Embryonic facial prominence (tissue), 1 donor: ENCODE data around the gene HP1BP3.
"Not testable (repeated sequence)": the region's sequence is repeated elsewhere in the genome, so short reads cannot be mapped to it uniquely, and the experiment has no call there.

ENCODE experiments used
- DNase-seq: peaks from one replicate; pipeline ENCODE4 v3.0.0-alpha.2; 2016; ENCODE audit errors: extremely low spot score

HP1BP3 gene, protein sequence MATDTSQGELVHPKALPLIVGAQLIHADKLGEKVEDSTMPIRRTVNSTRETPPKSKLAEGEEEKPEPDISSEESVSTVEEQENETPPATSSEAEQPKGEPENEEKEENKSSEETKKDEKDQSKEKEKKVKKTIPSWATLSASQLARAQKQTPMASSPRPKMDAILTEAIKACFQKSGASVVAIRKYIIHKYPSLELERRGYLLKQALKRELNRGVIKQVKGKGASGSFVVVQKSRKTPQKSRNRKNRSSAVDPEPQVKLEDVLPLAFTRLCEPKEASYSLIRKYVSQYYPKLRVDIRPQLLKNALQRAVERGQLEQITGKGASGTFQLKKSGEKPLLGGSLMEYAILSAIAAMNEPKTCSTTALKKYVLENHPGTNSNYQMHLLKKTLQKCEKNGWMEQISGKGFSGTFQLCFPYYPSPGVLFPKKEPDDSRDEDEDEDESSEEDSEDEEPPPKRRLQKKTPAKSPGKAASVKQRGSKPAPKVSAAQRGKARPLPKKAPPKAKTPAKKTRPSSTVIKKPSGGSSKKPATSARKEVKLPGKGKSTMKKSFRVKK

DNA sequence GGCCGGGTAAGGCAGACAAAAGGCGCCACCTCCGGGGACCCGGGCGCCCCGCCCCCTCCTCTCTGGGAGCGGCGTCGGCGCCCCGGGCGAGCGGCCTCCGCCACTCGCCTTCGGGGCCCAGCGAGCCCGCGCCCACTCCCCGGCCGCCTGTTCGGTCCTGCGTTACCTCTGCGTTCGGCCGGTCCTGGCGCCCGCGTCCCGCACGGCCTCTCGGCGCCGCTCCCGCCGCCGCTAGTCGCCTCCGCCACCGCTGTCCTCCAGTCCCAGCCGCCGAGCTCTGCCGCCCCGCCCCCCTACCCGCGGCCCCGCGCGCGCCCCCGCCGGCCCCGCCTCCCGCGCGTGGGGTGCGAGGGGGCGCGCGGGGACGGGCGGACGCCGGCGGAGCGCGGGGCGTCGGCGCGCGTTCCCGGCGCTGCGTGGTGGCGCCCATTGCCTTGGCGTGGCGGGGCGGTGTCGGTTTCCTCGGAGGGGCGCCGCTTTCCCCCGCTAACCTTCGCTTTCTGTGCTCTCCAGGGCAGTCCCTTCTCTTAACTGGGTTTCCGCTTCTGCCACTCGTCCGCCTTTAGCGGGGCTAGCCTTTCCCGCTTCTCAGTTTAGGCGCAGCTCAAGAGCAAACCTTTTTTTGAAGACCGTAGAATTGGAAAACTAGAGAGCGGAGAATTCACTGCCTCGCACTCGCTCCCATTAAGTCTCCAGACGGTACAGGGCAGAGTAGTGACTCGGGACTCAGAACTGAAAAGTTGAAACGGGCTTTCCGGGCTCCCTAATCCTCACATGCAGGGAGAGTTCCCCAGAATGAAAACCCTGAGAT, at the start of gene HP1BP3:
Gene HP1BP3, minus strand, starts transcription at position 279 of the 811 bp plus-strand sequence. CDS start 6,867 bp downstream, outside the sequence.
- peak; percentile 45 for DNase-seq

DNA sequence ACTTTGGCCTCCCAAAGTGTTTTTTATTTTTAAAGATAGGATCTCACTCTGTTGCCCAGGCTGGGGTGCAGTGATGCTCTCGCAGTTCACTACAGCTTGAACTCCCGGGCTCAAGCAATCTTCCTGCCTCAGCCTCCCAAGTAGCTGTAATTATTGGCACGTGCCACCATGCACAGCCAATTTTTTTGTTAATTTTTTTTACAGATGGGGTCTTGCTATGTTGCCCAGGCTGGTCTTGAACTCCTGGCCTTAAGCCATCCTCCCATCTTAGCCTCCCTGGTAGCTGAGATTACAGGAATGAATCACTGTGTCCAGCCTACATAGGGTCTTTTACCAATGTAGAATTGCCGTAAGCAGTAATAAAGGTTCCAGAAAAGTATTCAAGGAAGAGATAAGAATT, 49.1 kb upstream of the HP1BP3 start:
- no peak for DNase-seq

DNA sequence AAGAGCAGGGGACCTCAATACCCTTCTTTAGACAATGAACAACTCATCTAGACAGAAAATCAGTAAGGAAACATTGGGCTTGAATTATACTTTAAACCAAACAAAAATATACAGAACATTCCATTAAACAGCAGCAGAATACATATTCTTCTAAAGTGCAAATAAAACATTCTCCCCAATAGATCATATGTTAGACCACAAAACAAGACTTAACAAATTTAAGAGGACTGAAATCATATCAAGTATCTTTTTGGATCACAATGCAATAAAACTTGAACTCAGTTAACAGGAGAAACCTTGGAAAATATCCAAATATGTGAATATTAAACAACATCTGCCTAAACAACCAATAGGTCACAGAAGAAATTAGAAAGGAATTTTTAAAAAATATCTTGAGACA, 47.7 kb upstream of the HP1BP3 start:
- DNase-seq, result no peak

DNA sequence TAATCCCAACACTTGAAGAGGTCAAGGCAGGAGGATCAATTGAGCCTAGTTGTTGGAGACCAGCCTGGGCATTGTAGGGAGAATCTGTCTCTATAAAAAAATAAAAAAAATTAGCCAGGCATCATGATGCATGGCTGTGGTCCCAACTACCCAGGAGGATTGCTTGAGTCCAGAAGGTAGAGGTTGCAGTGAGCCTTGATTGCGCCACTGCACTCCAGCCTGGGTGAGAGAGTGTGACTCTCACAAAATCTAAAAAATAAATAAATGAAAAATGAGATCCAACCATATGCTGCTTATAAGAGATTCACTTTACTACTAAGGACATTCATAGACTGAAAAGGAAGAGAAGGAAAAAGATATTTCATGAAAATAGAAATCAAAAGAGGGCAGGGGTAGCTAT, 47.1 kb upstream of the HP1BP3 start:
- DNase-seq, result no peak

DNA sequence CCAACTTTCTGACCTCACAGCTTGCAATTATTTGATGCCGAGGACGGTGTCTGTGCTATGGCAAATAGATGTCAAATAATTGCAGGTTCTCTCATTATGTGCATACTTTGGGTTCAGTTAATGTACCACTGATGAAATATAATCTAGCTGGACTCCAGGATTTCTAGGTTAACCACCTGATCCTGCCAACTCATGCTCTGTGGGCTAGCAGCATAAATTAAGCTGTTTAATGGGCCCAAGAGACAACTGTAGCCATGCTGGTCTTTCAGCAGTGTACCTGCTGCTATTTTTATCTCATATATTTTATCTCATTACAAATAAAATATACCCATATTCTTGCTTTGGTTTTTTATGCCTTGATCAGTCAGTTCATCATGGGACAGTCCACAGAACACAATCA, 43.3 kb upstream of the HP1BP3 start:
- no peak for DNase-seq

DNA sequence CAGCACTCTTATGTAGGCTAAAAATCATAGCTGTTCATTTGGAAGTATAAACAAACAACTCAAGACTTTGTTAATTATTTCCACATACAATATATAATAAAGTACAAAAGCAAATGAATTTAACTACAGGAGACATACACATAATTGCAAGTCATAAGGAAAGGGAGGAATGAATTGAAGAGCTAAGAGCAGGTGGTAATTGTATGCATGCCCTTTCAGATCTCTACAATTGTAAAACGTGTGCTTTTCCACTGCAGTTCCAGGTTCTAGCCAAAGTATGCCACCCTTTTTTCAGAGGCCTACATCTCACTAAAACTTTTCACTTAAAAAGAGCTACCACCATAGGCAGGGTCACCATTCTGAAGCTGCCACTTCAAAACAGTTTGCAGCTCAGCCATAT, 42.8 kb upstream of the HP1BP3 start:
- DNase-seq, result no peak

DNA sequence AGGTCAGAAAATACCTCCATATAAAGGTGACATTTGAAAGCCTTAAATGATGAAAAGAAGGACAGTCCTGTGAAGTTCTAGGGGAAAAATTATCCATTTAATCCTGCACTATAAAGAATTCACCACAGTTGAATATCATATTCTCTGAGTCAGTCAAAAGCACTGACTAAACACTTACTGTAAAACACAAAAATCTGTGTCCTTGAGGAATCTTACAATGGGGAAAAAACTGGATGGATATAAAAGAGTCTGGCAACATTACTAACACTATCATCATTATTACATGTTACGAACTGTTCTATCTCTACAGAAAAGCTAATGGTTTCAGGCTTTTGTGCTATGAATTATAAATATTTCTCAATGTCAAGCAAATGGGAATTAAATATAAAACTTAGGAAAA, 42.4 kb upstream of the HP1BP3 start:
- DNase-seq, result no peak

DNA sequence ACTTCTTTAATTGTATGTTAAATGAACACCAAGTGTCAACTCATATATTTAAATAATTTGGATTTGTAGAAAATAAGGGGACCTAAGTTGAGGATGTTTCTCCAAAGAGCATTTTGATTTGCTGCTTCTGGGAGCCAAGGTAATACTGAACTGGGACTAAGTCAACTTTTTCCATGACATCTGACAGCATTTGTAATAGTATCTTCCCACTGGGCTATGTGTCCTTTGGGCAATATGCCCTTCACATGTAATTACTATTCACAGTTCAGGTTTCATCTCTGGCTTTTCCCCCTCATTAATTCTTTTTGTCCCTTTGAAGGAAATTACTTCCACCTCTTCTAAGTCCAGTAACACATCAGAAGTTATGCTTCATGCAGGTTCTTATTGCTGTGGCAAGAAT, 36.7 kb upstream of the HP1BP3 start:
- DNase-seq, result no peak

DNA sequence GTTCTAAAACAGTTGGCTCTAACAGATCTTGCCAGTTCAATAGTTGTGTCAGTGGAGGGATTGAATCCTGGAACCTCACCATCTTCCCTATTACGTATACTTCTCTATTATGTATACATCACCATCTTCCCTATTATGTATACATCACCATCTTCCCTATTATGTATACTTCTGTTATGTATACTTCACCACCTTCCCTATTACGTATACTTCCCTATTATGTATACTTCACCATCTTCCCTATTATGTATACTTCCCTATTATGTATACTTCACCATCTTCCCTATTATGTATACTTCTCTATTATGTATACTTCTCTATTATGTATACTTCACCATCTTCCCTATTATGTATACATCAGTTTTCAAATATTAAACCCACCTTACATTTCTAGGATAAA, 34.4 kb upstream of the HP1BP3 start:
- no peak for DNase-seq

DNA sequence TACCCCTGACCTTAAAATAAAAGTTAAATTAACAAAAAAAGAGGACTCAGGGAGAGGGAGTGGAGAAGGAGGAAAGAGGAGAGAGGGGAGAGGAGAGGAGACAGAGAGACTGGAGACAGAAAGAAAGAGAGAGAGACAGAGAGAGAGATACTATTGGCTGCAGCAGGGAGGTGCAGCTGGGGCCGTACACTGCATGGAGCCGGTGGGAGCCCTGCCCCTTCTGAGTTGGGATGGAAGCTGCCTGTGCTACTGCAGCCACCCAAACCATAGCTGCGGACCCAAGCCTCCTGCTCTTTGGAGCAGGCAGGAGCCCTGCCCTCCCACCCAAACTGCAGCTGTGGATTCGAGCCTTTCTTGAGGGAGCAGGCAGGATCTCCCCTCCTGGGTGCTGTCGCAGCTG, 32.7 kb upstream of the HP1BP3 start:
- DNase-seq, result no peak

DNA sequence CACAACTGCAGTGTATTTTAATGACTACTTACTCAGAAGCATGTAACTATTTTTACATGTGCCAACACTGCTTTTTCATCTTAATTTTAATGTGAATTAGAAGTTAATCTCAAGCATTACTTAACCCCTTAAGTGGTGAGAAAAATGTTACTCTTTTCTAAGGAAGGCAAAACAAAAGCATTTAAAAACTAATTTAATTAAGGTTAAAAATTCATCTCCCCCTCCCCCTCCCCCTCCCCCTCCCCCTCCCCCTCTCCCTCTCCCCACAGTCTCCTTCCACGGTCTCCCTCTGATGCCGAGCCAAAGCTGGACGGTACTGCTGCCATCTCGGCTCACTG, 27.4 kb upstream of the HP1BP3 start:
- no peak for DNase-seq

DNA sequence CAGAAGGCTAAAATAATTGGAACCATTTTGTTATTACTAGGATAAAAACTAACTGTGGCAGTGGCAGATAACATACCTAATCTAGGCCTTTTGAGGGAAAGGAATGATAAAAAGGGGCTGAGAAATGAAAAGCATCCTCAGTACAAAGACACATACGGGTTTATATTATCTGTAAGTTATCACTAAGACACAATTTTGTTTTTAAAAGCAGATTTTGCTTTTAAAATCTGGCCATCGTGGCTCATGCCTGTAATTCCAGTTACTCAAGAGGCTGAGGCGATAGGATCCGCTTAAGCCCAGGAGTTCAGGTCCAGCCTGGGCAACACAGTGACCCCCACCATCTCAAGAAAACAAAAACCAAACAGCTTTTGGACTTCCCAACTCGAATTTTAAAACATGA, 24.8 kb upstream of the HP1BP3 start:
- DNase-seq, result no peak

DNA sequence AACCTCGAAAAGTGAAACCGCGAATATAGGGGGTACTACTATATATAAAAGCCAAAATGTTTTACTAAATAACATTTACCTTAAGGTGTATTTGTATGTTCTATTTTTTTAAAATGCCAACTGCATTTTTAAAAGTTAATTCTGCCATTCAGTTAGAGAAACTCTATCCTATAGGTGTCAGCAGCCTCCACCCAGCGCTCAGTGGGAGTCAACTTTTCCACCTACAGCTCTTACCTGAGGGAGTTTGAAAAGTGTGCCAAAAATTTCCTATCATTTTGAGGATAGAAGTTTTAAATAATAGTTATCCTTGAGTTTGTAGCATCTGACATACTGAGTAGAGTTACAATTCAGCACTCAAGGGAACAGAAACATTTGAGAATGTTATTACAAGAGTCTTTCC, 6.1 kb upstream of the HP1BP3 start:
- no peak for DNase-seq

DNA sequence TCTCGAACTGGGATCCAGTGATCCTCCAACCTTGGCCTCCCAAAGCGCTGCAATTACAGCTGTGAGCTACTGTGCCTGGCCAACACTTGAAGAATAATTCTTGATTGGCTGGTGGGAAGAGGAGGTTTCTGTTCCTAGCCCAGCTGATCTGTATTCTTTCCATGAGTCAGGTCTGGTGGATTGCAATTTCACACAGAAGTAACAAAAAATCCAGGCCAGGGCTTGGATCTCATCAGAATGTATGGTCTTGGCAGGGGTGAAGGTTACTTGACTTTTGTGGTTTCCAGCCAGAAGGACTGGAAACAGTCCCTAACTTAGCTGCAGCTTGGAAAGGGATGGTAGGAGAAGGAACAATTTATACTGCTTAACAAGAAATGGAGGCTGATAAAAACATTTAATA, 5.1 kb upstream of the HP1BP3 start:
- DNase-seq, result no peak

DNA sequence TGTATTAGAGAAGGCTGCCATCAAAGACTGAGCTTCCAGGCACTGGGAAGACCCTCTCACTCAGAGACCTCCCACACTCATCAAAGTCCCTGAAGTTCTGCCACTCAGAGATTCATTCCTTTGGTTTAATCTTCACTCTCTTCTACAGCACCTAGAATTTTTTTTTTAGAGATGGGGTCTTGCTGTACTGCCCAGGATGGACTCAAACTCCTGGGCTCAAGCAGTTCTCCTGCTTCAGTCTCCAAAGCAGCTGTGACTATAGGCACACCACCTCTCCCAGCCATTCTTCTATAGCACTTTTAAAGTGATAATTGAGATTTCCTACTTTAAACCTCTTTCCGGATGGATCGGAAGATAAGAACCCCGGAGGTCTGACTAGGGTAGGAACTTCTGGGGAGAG, 3.7 kb upstream of the HP1BP3 start:
- DNase-seq, result no peak

DNA sequence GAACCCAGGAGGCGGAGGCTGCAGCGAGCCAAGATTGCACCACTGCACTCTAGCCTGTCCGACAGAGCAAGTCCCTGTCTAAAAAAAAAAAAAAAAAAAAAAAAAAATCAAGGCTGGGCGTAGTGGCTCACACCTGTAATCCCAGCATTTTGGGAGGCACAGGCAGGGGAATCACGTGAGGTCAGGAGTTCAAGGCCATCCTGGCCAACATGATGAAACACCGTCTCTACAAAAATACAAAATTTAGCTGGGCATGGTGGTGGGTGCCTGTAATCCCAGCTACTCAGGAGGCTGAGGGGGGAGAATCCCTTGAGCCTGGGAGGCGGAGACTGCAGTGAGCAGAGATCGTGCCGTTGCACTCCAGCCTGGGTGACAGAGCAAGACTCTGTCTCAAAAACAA, 2.5 kb upstream of the HP1BP3 start:
- not testable (repeated sequence) for DNase-seq

DNA sequence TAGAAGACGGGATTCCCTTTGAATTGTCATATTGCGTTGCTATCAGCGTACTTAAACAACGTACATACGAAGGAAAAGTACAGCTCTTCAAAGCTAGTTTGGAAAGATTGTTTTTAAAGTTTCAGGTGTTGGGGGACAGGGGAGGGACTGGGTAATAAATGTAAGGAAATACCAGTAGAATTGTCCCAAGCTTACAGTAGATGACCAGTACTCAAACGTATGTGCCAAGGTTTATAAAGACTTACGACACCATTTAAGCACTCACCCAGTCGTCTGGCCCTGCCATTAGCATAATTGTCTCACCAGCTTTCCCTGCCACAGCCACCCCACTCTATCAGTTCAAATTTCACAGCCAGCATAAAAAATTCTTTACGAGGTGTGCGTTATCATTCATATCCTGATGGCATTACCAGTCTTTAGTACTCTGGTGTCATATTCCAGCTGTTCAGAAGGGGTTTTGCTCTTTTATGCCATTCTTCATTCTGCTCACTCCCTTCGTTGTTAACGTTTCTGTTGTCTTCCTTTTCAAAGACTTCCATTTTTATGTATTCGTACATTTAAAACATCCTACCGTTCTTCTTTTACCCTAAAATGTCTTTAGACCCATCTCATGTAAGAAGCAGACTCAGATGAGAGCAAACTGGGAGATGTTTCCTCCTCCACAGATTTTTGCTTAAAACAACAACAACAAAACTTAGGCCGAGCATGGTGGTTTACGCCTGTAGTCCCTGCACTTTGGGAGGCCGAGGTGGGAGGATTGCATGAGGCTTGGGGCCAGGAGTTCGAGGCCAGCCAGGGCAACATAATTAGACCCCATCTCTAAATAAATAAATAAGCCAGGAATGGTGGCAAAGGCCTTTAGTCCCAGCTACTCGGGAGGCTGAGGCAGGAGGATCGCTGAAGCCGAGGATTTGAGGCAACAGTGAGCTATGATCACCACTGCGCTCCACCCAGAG, 1.0 kb upstream of the HP1BP3 start:
- no peak for DNase-seq

DNA sequence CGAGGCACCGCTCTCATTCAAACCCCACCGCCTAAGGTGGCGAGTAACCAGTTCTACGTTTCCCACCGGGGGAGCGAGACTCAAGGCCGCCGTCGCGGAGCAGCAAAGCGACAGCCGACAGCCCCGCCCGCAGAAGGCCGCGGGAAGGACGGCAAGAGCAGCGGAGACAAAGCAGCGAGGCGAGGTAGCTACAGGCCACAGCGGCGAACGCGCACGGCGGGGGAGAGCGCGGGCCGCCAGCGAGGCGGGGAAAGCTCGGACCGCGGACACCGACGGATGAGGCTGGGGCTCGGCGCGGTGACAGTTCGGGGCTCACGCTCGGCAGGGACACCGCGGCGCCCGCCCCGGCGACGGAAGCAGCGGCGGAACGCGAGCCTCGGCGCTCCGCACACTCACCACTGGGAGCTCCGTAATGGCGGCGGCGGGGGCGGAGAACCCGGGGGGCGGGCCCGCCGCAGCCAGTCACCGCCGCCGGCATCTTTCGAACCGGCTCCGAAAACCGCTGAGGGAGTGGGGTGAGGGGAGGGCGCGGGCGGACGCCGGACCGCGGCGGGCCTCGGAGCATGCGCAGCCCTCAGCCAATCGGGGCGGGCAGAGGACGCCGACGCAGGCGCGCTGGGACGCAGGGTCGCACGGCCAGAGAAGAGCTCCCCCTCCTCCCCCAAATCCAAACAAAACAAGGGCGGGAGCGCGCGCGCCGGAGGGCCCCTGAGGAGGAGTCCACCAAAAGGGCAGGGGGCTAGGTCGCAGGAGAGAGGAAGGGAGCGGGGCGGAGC, 666 bp downstream of the HP1BP3 start:
- DNase-seq, result peak; percentile 87

DNA sequence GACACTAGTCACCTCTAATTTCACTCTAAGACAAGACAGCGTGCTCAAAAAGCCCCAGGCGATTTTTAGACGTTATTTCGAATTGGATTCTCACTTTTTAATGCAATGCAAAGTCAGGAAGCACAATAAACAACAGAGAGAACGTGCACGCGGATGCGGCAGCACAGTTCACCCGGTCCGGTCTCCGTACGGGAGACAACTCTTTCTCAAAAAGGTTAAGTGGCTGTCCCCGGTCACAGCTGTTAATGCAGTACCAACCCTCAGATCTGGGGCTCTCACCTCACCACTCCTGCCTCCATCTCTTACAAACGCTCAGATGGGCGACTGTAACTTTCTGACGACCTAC, 1.2 kb downstream of the HP1BP3 start:
- no peak for DNase-seq

DNA sequence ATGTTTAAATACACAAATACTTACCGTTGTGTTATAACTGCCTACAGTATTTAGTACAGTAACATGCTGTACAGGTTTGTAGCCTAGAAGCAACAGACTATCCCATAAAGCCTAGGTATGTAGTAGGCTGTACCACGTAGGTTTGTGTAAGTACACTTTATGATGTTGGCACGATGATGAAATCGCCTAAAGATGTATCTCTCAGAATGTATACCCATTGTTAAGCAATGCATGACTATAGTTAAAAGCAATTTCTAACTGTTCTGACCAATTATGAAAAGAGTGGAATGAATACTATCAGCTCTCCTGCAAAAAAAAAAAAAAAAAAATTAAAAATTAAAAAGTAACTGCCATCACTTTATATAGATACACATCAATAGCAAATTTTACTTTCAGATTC, 11.4 kb downstream of the HP1BP3 start:
- DNase-seq, result no peak

DNA sequence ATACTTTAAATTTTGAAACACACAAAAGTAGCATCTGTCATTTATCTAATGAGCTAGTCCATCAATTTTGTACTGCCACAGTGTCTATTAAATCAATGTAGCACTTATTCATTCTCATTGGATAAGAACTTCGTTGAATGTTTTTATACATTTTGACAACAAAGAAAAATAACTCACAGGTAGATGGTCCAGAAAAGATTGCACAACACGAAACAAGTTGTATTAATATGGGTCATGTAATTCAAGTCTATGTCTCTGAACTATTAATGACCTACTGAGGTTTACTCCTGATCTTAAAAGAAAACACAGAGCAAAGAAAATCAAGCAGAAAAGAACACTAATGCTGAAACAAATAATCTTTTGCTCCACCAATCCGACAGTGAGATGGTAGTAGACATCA, 15.3 kb downstream of the HP1BP3 start:
- DNase-seq, result no peak
